ENCODE measurements around the gene ANKRD33B. TPM values are rescaled to one million over a fixed set of nuclear protein-coding genes. Genes with fewer than 3 reads are reported as not detected.

Gene ANKRD33B
- total RNA-seq, 1 donor from 2014 or later, result 21.4 TPM

GRCh38 chr5:10688651-10689171 lies 124.8 kb downstream of the ANKRD33B start:
- Mint-ChIP-seq H3K4me1 (ENCODE audit: low read depth) (peaks cover 18% of the 10 kb centered on the region), H3K27me3 (ENCODE audit: insufficient read depth) (no peaks in the 10 kb centered on the region)
- DNase-seq (ENCODE audit: low spot score), result no peak

GRCh38 chr5:10689391-10690081 lies 125.7 kb downstream of the ANKRD33B start:
- peaks cover 7% of the 10 kb centered on the region for H3K36me3 Mint-ChIP-seq (ENCODE audit: low read depth)
- H3K4me3 Mint-ChIP-seq, result no peak overlapping the region
- H3K27me3 Mint-ChIP-seq (ENCODE audit: insufficient read depth), result no peaks in the 10 kb centered on the region
- peaks cover 16% of the 10 kb centered on the region for H3K4me1 Mint-ChIP-seq (ENCODE audit: low read depth)
- DNase-seq (ENCODE audit: low spot score), result no peak
- intact Hi-C loops (cut with micrococcal nuclease), result loop anchor here (5.0 kb wide), 1 partner anchor 127 kb away; the partner anchor contains the start of gene ANKRD33B
- H3K9me3 Mint-ChIP-seq, result no peaks in the 10 kb centered on the region
- H3K27ac Mint-ChIP-seq, result no peak overlapping the region

More at GRCh38 chr5:10688651-10689171, 124.8 kb downstream of the ANKRD33B start:
- Mint-ChIP-seq H3K27ac (no peak overlapping the region), H3K9me3 (no peaks in the 10 kb centered on the region), H3K4me3 (no peak overlapping the region), H3K36me3 (ENCODE audit: low read depth) (peaks cover 7% of the 10 kb centered on the region)
- intact Hi-C loops (cut with micrococcal nuclease), result no loop called here

- intact Hi-C loops (cut with micrococcal nuclease), result loop anchor here (5.0 kb wide), 1 partner anchor 128 kb away; the partner anchor contains the start of gene ANKRD33B
Measured at GRCh38 chr5:10690460-10691440, 126.9 kb downstream of the ANKRD33B start.

GRCh38 chr5:10691826-10692785 lies 128.2 kb downstream of the ANKRD33B start:
- DNase-seq (ENCODE audit: low spot score), result no peak
- intact Hi-C loops (cut with micrococcal nuclease), result loop anchor here (5.0 kb wide), 1 partner anchor 130 kb away; the partner anchor contains the start of gene ANKRD33B
- Mint-ChIP-seq H3K4me3 (no peak overlapping the region), H3K9me3 (no peaks in the 10 kb centered on the region), H3K27me3 (ENCODE audit: insufficient read depth) (no peaks in the 10 kb centered on the region), H3K27ac (no peak overlapping the region), H3K36me3 (ENCODE audit: low read depth) (peaks cover 4% of the 10 kb centered on the region), H3K4me1 (ENCODE audit: low read depth) (peaks cover 25% of the 10 kb centered on the region)

More at GRCh38 chr5:10690460-10691440, 126.9 kb downstream of the ANKRD33B start:
- peaks cover 14% of the 10 kb centered on the region for H3K4me1 Mint-ChIP-seq (ENCODE audit: low read depth)
- H3K36me3 Mint-ChIP-seq (ENCODE audit: low read depth), result peaks cover 7% of the 10 kb centered on the region
- H3K9me3 Mint-ChIP-seq, result no peaks in the 10 kb centered on the region
- no peak overlapping the region for H3K27ac Mint-ChIP-seq
- H3K4me3 Mint-ChIP-seq, result no peak overlapping the region
- DNase-seq (ENCODE audit: low spot score), result no peak
- H3K27me3 Mint-ChIP-seq (ENCODE audit: insufficient read depth), result no peaks in the 10 kb centered on the region

GRCh38 chr5:10695055-10695649 lies 131.3 kb downstream of the ANKRD33B start:
- H3K9me3 Mint-ChIP-seq, result no peaks in the 10 kb centered on the region
- no peak overlapping the region for H3K27ac Mint-ChIP-seq
- peaks cover 2% of the 10 kb centered on the region for H3K36me3 Mint-ChIP-seq (ENCODE audit: low read depth)
- intact Hi-C loops (cut with micrococcal nuclease), result loop anchor here (5.0 kb wide), 1 partner anchor 67 kb away; the partner anchor contains the start of gene DAP
- peaks cover 25% of the 10 kb centered on the region for H3K4me1 Mint-ChIP-seq (ENCODE audit: low read depth)
- H3K27me3 Mint-ChIP-seq (ENCODE audit: insufficient read depth), result no peaks in the 10 kb centered on the region
- no peak overlapping the region for H3K4me3 Mint-ChIP-seq
- DNase-seq (ENCODE audit: low spot score), result no peak

GRCh38 chr5:10695759-10696543 lies 132.1 kb downstream of the ANKRD33B start:
- H3K27me3 Mint-ChIP-seq (ENCODE audit: insufficient read depth), result no peaks in the 10 kb centered on the region
- no peak overlapping the region for H3K27ac Mint-ChIP-seq
- H3K36me3 Mint-ChIP-seq (ENCODE audit: low read depth), result peaks cover 2% of the 10 kb centered on the region
- no peaks in the 10 kb centered on the region for H3K9me3 Mint-ChIP-seq
- DNase-seq (ENCODE audit: low spot score), result no peak
- H3K4me1 Mint-ChIP-seq (ENCODE audit: low read depth), result peaks cover 27% of the 10 kb centered on the region
- intact Hi-C loops (cut with micrococcal nuclease), result loop anchor here (5.0 kb wide), 1 partner anchor 66 kb away; the partner anchor contains the start of gene DAP
- no peak overlapping the region for H3K4me3 Mint-ChIP-seq

GRCh38 chr5:10699281-10699874 lies 135.5 kb downstream of the ANKRD33B start:
- no peaks in the 10 kb centered on the region for H3K27me3 Mint-ChIP-seq (ENCODE audit: insufficient read depth)
- intact Hi-C loops (cut with micrococcal nuclease), result loop anchor here (5.0 kb wide), 1 partner anchor 63 kb away; the partner anchor contains the start of gene DAP
- peaks cover 2% of the 10 kb centered on the region for H3K36me3 Mint-ChIP-seq (ENCODE audit: low read depth)

GRCh38 chr5:10699987-10700386 lies 136.1 kb downstream of the ANKRD33B start:
- Mint-ChIP-seq H3K9me3 (no peaks in the 10 kb centered on the region), H3K36me3 (ENCODE audit: low read depth) (peaks cover 2% of the 10 kb centered on the region), H3K4me3 (no peak overlapping the region), H3K4me1 (ENCODE audit: low read depth) (peaks cover 43% of the 10 kb centered on the region), H3K27ac (no peak overlapping the region), H3K27me3 (ENCODE audit: insufficient read depth) (no peaks in the 10 kb centered on the region)
- DNase-seq (ENCODE audit: low spot score), result no peak
- intact Hi-C loops (cut with micrococcal nuclease), result loop anchor here (5.0 kb wide), 2 partner anchors 62 to 63 kb away; partner anchors contain the start of gene DAP

More at GRCh38 chr5:10699281-10699874, 135.5 kb downstream of the ANKRD33B start:
- H3K9me3 Mint-ChIP-seq, result no peaks in the 10 kb centered on the region
- H3K4me3 Mint-ChIP-seq, result no peak overlapping the region
- no peak overlapping the region for H3K27ac Mint-ChIP-seq
- H3K4me1 Mint-ChIP-seq (ENCODE audit: low read depth), result peaks cover 38% of the 10 kb centered on the region
- no peak for DNase-seq (ENCODE audit: low spot score)

GRCh38 chr5:10700516-10700915 lies 136.6 kb downstream of the ANKRD33B start:
- Mint-ChIP-seq H3K27ac (no peak overlapping the region), H3K4me3 (no peak overlapping the region), H3K4me1 (ENCODE audit: low read depth) (peaks cover 43% of the 10 kb centered on the region), H3K9me3 (no peaks in the 10 kb centered on the region), H3K27me3 (ENCODE audit: insufficient read depth) (no peaks in the 10 kb centered on the region), H3K36me3 (ENCODE audit: low read depth) (peaks cover 2% of the 10 kb centered on the region)
- intact Hi-C loops (cut with micrococcal nuclease), result loop anchor here (5.0 kb wide), 1 partner anchor 63 kb away; no protein-coding TSS in a partner anchor
- no peak for DNase-seq (ENCODE audit: low spot score)

GRCh38 chr5:10701567-10702039 lies 137.7 kb downstream of the ANKRD33B start:
- Mint-ChIP-seq H3K4me1 (ENCODE audit: low read depth) (peaks cover 35% of the 10 kb centered on the region), H3K9me3 (no peaks in the 10 kb centered on the region), H3K4me3 (no peak overlapping the region), H3K36me3 (ENCODE audit: low read depth) (peaks cover under 1% of the 10 kb centered on the region), H3K27me3 (ENCODE audit: insufficient read depth) (no peaks in the 10 kb centered on the region), H3K27ac (no peak overlapping the region)
- intact Hi-C loops (cut with micrococcal nuclease), result loop anchor here (5.0 kb wide), 1 partner anchor 64 kb away; no protein-coding TSS in a partner anchor
- no peak for DNase-seq (ENCODE audit: low spot score)

All from activated T-helper 1 cell treated with anti-CD3 and anti-CD28 coated beads, Interleukin-12 subunit alpha, Interleukin-12 subunit beta, Interleukin-2, Interleukin-4 antibody, amounts not matched to agents 30 ng/mL and 10 ng/mL and 1 ng/mL, durations not matched to agents 14 hours and 24 hours and 36 hours (primary cell).